Activated CD8-positive, alpha-beta T cell treated with anti-CD3 and anti-CD28 coated beads for 36 hours (primary cell): ENCODE results near the gene RUNX1. TPM values are rescaled to one million over a fixed set of nuclear protein-coding genes. Genes with fewer than 3 reads are reported as not detected.

Experiments used
- ATAC-seq: fragments of 200-7000 bp; cut with Tn5 transposase; one replicate; pipeline ENCODE4 v1.10.0; 2021; ENCODE audit warnings: mild to moderate bottlenecking, moderate library complexity
- CTCF ChIA-PET: fragments of 350-600 bp; sonication (Branson Sonifier 250); formaldehyde crosslinking; loops from one replicate; lab custom pipeline; 2021; ENCODE audit warnings: antibody characterized with exemption; lab: Charles Lee
- POLR2A ChIA-PET: fragments of 350-600 bp; sonication (Branson Sonifier 250); formaldehyde crosslinking; loops from one replicate; lab custom pipeline; 2021; ENCODE audit warnings: antibody characterized with exemption; lab: Charles Lee
- DNase-seq: peaks from one replicate; pipeline ENCODE4 v3.0.0-alpha.2; 2020
- H3K27ac Mint-ChIP-seq: one replicate; pipeline ENCODE4 v1.8.0; 2021; ENCODE audit warnings: mild to moderate bottlenecking, mixed read lengths
- H3K27me3 Mint-ChIP-seq: one replicate; pipeline ENCODE4 v1.8.0; 2021; ENCODE audit warnings: mixed read lengths
- H3K36me3 Mint-ChIP-seq: one replicate; pipeline ENCODE4 v1.8.0; 2021; ENCODE audit warnings: low read depth, mixed read lengths
- H3K4me1 Mint-ChIP-seq: one replicate; pipeline ENCODE4 v1.8.0; 2021; ENCODE audit warnings: low read depth, mixed read lengths
- H3K4me3 Mint-ChIP-seq: one replicate; pipeline ENCODE4 v1.8.0; 2021; ENCODE audit warnings: mild to moderate bottlenecking, moderate library complexity, mixed read lengths
- H3K9me3 Mint-ChIP-seq: one replicate; pipeline ENCODE4 v1.8.0; 2021; ENCODE audit warnings: mixed read lengths
- CTCF ChIP-seq: fragments of 200-600 bp; IDR thresholded peaks from one replicate; pipeline ENCODE4 v1.8.0; 2022; ENCODE audit warnings: antibody characterized with exemption, mild to moderate bottlenecking
- intact Hi-C: fragments of 100-400 bp; cut with micrococcal nuclease; formaldehyde crosslinking; loops from one replicate; pipeline ENCODE4 v1.10.0; 2022
- total RNA-seq, 2 experiments: library from RNA; stranded (reverse); gene quantifications; one replicate each; pipeline ENCODE4 v1.2.3, GENCODE V29; 2021

RUNX1 gene
- total RNA-seq, 2 experiments from 2014 or later, result 18.7 to 19.0 TPM

- Mint-ChIP-seq H3K9me3 (no peaks in the 10 kb centered on the region), H3K4me3 (no peak overlapping the region), H3K27ac (peak overlapping the region; percentile 3), H3K27me3 (no peaks in the 10 kb centered on the region), H3K4me1 (peaks cover 83% of the 10 kb centered on the region), H3K36me3 (peaks cover 1% of the 10 kb centered on the region)
- intact Hi-C loops, result no loop called here
- ChIA-PET POLR2A (interaction anchor here (0.7 to 2.9 kb wide), 11 partner anchors 10 to 128 kb away, joined by 3 to 17 read pairs (median 4); no protein-coding TSS in a partner anchor), CTCF (interaction anchor here (1.1 to 2.8 kb wide), 4 partner anchors 9 to 15 kb away, joined by 3 to 12 read pairs (median 8); no protein-coding TSS in a partner anchor)
- DNase-seq (no peak), ATAC-seq (no peak)
- no peak for TF ChIP-seq CTCF
Observed at GRCh38 chr21:35016517-35017188, 32.4 kb downstream of the RUNX1 start.

- CTCF ChIA-PET, result interaction anchor here (1.1 to 2.8 kb wide), 6 partner anchors 9 to 124 kb away, joined by 3 to 12 read pairs (median 6); no protein-coding TSS in a partner anchor
- Mint-ChIP-seq H3K27me3 (no peaks in the 10 kb centered on the region), H3K9me3 (no peaks in the 10 kb centered on the region), H3K4me1 (peaks cover 83% of the 10 kb centered on the region), H3K36me3 (peaks cover 1% of the 10 kb centered on the region), H3K4me3 (no peak overlapping the region), H3K27ac (peak overlapping the region; percentile 76)
- intact Hi-C loops, result no loop called here
- POLR2A ChIA-PET, result interaction anchor here (0.7 to 2.9 kb wide), 12 partner anchors 9 to 128 kb away, joined by 3 to 17 read pairs (median 3); no protein-coding TSS in a partner anchor
- no peak for TF ChIP-seq CTCF
- ATAC-seq, result no peak
- no peak for DNase-seq
Observed at GRCh38 chr21:35016071-35016470, 33.0 kb downstream of the RUNX1 start.

GRCh38 chr21:35015435-35016024, 33.6 kb downstream of the RUNX1 start:
- intact Hi-C loops, result no loop called here
- DNase-seq, result peak; percentile 74

GRCh38 chr21:35014302-35015041, 34.6 kb downstream of the RUNX1 start:
- H3K4me1 Mint-ChIP-seq, result peaks cover 83% of the 10 kb centered on the region
- intact Hi-C loops, result no loop called here
- no peak for TF ChIP-seq CTCF
- peak overlapping the region; percentile 58 for H3K27ac Mint-ChIP-seq
- ChIA-PET POLR2A (interaction anchor here (0.6 to 2.9 kb wide), 10 partner anchors 12 to 69 kb away, joined by 3 to 17 read pairs (median 4); no protein-coding TSS in a partner anchor), CTCF (interaction anchor here (0.9 to 2.8 kb wide), 10 partner anchors 8 to 122 kb away, joined by 3 to 12 read pairs (median 5); no protein-coding TSS in a partner anchor)
- H3K27me3 Mint-ChIP-seq, result no peaks in the 10 kb centered on the region
- ATAC-seq (no peak), DNase-seq (no peak)
- no peaks in the 10 kb centered on the region for H3K9me3 Mint-ChIP-seq
- H3K4me3 Mint-ChIP-seq, result no peak overlapping the region
- H3K36me3 Mint-ChIP-seq, result peaks cover 1% of the 10 kb centered on the region

More at GRCh38 chr21:35015435-35016024, 33.6 kb downstream of the RUNX1 start:
- CTCF ChIA-PET, result interaction anchor here (1.1 to 2.8 kb wide), 6 partner anchors 9 to 123 kb away, joined by 3 to 12 read pairs (median 6); no protein-coding TSS in a partner anchor
- peaks cover 83% of the 10 kb centered on the region for H3K4me1 Mint-ChIP-seq
- ATAC-seq, result peak; percentile 82
- no peaks in the 10 kb centered on the region for H3K27me3 Mint-ChIP-seq
- no peak overlapping the region for H3K4me3 Mint-ChIP-seq
- no peak for TF ChIP-seq CTCF
- no peaks in the 10 kb centered on the region for H3K9me3 Mint-ChIP-seq
- H3K27ac Mint-ChIP-seq, result peak overlapping the region; percentile 76
- POLR2A ChIA-PET, result interaction anchor here (0.6 to 2.9 kb wide), 12 partner anchors 9 to 127 kb away, joined by 3 to 17 read pairs (median 3); no protein-coding TSS in a partner anchor
- peaks cover 1% of the 10 kb centered on the region for H3K36me3 Mint-ChIP-seq
